Suprapubic skin (tissue), 3 donors: ENCODE data around the gene AGAP1.

Source experiments
- EP300 ChIP-seq: sonication (generic); formaldehyde crosslinking; IDR thresholded peaks from one replicate; pipeline ENCODE4 v1.6.1; 2017; ENCODE audit warnings: antibody characterized with exemption
- POLR2A ChIP-seq, 2 donors: fragments of 450-650 bp; IDR thresholded peaks; one replicate each; pipeline ENCODE4 v1.6.1; 2017; ENCODE audit warnings: antibody characterized with exemption in 2 of 2, mild to moderate bottlenecking in 2 of 2, moderate library complexity in 2 of 2
- TF ChIP-seq, protein P1 (sequence below), 2 donors: fragments of 200-600 bp in 1 of 2; fragments of 450-650 bp in 1 of 2; sonication (generic) in 1 of 2; IDR thresholded peaks; one replicate each; pipeline ENCODE4 v1.5.1; 2016 to 2019; ENCODE audit warnings: antibody characterized with exemption in 2 of 2, mild to moderate bottlenecking in 1 of 2, moderate library complexity in 1 of 2

DNA sequence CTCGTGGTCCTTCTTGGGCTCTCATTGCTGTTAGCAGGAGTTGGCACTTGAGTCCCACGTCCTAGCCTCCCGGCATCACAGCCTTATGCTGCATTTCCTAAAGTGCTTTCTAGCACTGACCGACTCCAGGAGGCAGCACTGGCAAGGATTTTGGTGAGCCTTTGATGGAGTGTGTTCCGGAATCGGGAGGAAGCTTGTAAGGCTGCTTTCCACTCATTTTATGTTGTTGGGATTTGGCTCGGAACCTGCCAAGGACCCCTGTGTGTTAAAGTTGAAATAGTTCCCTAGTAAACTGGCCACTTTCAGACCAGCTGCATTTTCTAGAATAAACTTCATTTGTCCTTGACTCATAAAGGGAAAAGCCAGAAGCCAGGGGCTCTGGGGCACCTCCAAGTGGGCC, 88.9 kb downstream of the AGAP1 start:
- TF ChIP-seq EP300 (no peak), POLR2A (IDR thresholded peaks at IDR 0.05) (no peak)
- TF ChIP-seq, protein P1, sequence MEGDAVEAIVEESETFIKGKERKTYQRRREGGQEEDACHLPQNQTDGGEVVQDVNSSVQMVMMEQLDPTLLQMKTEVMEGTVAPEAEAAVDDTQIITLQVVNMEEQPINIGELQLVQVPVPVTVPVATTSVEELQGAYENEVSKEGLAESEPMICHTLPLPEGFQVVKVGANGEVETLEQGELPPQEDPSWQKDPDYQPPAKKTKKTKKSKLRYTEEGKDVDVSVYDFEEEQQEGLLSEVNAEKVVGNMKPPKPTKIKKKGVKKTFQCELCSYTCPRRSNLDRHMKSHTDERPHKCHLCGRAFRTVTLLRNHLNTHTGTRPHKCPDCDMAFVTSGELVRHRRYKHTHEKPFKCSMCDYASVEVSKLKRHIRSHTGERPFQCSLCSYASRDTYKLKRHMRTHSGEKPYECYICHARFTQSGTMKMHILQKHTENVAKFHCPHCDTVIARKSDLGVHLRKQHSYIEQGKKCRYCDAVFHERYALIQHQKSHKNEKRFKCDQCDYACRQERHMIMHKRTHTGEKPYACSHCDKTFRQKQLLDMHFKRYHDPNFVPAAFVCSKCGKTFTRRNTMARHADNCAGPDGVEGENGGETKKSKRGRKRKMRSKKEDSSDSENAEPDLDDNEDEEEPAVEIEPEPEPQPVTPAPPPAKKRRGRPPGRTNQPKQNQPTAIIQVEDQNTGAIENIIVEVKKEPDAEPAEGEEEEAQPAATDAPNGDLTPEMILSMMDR (IDR thresholded peaks at IDR 0.05), result no peak
